Esophagus squamous epithelium (tissue), 4 donors: ENCODE measurements around the gene EYS.

ENCODE experiments used
- CTCF ChIP-seq, 6 experiments: fragments of 450-650 bp in 4 of 6; fragments of 200-600 bp in 2 of 6; sonication (generic) in 2 of 6; IDR thresholded peaks; one replicate each; pipeline ENCODE4 v1.5.1; 2016 to 2019; ENCODE audit warnings: antibody characterized with exemption in 6 of 6, mild to moderate bottlenecking in 4 of 6, moderate library complexity in 4 of 6
- POLR2A ChIP-seq, 4 donors: fragments of 450-650 bp; IDR thresholded peaks; one replicate each; pipeline ENCODE4 v1.6.1; 2017; ENCODE audit warnings: antibody characterized with exemption in 4 of 4, mild to moderate bottlenecking in 4 of 4, moderate library complexity in 3 of 4

GRCh38 chr6:65135567-65135966 is 571.5 kb downstream of the EYS start:
- no peak for TF ChIP-seq CTCF (IDR thresholded peaks at IDR 0.05)
- no peak for TF ChIP-seq POLR2A (IDR thresholded peaks at IDR 0.05)
